Activated T-cell treated with anti-CD3 and anti-CD28 coated beads, Interleukin-2, amount 50 U/mL, for 72 hours (primary cell): ENCODE results near the gene DENND1A. TPM values are rescaled to one million over a fixed set of nuclear protein-coding genes. Genes with fewer than 3 reads are reported as not detected.

Experiments used
- ATAC-seq, 2 donors: fragments of 150-1000 bp; cut with Tn5 transposase; replicated peaks in 1 of 2; 2 replicates each; pipeline ENCODE4 v1.10.0; 2021; ENCODE audit warnings: moderate library complexity in 2 of 2, mild to moderate bottlenecking in 1 of 2
- DNase-seq, 2 donors: peaks; one replicate each; pipeline ENCODE4 v3.0.0; 2021 to 2022; ENCODE audit warnings: mixed read lengths in 1 of 2
- H3K27ac Mint-ChIP-seq: one replicate; pipeline ENCODE4 v1.8.0; 2022; ENCODE audit warnings: mild to moderate bottlenecking, moderate library complexity, mixed read lengths
- H3K27me3 Mint-ChIP-seq: one replicate; pipeline ENCODE4 v1.8.0; 2022; ENCODE audit warnings: low read depth, mixed read lengths
- H3K36me3 Mint-ChIP-seq, 2 donors: one replicate each; pipeline ENCODE4 v1.8.0; 2022; ENCODE audit warnings: mixed read lengths in 2 of 2, mild to moderate bottlenecking in 1 of 2; ENCODE audit not compliant: insufficient read depth in 2 of 2
- H3K4me1 Mint-ChIP-seq: one replicate; pipeline ENCODE4 v1.8.0; 2022; ENCODE audit warnings: low read depth, mixed read lengths
- H3K4me3 Mint-ChIP-seq, 2 donors: one replicate each; pipeline ENCODE4 v1.8.0; 2022; ENCODE audit warnings: mild to moderate bottlenecking in 2 of 2, mixed read lengths in 2 of 2, moderate library complexity in 2 of 2
- H3K9me3 Mint-ChIP-seq, 2 donors: one replicate each; pipeline ENCODE4 v1.8.0; 2022; ENCODE audit warnings: mixed read lengths in 2 of 2
- total RNA-seq, 2 donors: library from RNA; stranded (reverse); gene quantifications; one replicate each; pipeline ENCODE4 v1.2.3, GENCODE V29; 2022

DENND1A gene
- total RNA-seq, 2 donors from 2014 or later, result 18.3 to 18.5 TPM

DNA sequence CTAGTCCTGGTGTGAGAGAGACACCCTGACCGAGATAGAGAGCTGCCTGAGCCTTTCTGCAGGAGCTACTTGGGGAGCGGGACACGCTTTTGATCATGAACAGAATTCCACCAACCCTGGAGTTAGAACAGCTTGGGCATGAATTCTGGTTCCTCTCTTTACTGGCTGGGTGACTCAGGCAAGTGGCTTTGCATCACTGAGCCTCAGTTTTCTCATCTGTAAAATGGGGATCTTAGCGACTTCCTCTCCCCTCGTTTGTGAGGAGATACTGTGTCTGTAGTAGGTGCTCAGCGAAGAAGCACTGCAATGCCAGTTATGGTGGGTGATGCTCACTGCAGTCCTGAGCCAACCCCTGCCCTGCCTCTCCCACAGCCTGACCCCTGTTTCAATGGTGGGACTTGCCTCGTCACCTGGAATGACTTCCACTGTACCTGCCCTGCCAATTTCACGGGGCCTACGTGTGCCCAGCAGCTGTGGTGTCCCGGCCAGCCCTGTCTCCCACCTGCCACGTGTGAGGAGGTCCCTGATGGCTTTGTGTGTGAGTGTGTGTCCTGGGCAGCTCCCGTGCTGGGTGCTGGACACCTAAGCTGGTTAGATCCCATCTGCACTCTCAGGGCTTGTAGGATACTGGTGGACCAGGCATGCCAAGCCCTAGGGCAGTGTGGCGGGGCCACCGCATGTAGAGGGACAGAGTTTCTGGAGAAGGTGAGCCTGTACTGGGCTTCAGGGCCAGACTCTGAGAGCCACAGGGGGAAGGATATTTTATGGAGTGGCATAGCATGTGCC lies 557.9 kb downstream of the DENND1A start:
- H3K36me3 Mint-ChIP-seq, result no peaks in the 10 kb centered on the region
- DNase-seq (no peak), ATAC-seq (no peak)
- H3K4me1 Mint-ChIP-seq, result no peaks in the 10 kb centered on the region
- peaks cover 39% of the 10 kb centered on the region for H3K27me3 Mint-ChIP-seq
- no peak overlapping the region for H3K4me3 Mint-ChIP-seq
- no peak overlapping the region for H3K27ac Mint-ChIP-seq
- H3K9me3 Mint-ChIP-seq, result no peaks in the 10 kb centered on the region

GRCh38 chr9:123371228-123371584 lies 558.7 kb downstream of the DENND1A start:
- no peaks in the 10 kb centered on the region for H3K4me1 Mint-ChIP-seq
- DNase-seq, result no peak
- peaks cover 39% of the 10 kb centered on the region for H3K27me3 Mint-ChIP-seq
- no peak overlapping the region for H3K4me3 Mint-ChIP-seq
- H3K9me3 Mint-ChIP-seq, result no peaks in the 10 kb centered on the region
- ATAC-seq, result no peak
- no peak overlapping the region for H3K27ac Mint-ChIP-seq
- H3K36me3 Mint-ChIP-seq, result no peaks in the 10 kb centered on the region

DNA sequence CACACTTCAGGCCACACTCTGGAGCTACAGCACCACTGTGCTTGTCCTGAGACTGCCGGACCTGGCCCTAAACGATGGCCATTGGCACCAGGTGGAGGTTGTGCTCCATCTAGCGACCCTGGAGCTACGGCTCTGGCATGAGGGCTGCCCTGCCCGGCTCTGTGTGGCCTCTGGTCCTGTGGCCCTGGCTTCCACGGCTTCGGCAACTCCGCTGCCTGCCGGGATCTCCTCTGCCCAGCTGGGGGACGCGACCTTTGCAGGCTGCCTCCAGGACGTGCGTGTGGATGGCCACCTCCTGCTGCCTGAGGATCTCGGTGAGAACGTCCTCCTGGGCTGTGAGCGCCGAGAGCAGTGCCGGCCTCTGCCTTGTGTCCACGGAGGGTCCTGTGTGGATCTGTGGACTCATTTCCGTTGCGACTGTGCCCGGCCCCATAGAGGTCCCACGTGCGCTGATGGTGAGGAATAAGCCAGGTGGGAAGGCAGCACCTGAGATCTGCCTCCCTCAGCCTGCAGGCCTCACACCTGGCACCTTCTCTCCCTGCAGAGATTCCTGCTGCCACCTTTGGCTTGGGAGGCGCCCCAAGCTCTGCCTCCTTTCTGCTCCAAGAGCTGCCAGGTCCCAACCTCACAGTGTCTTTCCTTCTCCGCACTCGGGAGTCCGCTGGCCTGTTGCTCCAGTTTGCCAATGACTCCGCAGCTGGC lies 559.2 kb downstream of the DENND1A start:
- H3K9me3 Mint-ChIP-seq, result no peaks in the 10 kb centered on the region
- ATAC-seq, result no peak
- H3K4me1 Mint-ChIP-seq, result no peaks in the 10 kb centered on the region
- H3K4me3 Mint-ChIP-seq, result no peak overlapping the region
- no peaks in the 10 kb centered on the region for H3K36me3 Mint-ChIP-seq
- H3K27me3 Mint-ChIP-seq, result peaks cover 39% of the 10 kb centered on the region
- DNase-seq, result no peak
- H3K27ac Mint-ChIP-seq, result no peak overlapping the region

DNA sequence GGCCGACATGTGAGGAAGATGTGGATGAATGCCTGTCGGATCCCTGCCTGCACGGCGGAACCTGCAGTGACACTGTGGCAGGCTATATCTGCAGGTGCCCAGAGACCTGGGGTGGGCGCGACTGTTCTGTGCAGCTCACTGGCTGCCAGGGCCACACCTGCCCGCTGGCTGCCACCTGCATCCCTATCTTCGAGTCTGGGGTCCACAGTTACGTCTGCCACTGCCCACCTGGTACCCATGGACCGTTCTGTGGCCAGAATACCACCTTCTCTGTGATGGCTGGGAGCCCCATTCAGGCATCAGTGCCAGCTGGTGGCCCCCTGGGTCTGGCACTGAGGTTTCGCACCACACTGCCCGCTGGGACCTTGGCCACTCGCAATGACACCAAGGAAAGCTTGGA lies 559.8 kb downstream of the DENND1A start:
- DNase-seq (no peak), ATAC-seq (no peak)
- no peaks in the 10 kb centered on the region for H3K36me3 Mint-ChIP-seq
- no peaks in the 10 kb centered on the region for H3K9me3 Mint-ChIP-seq
- H3K4me3 Mint-ChIP-seq, result no peak overlapping the region
- H3K27me3 Mint-ChIP-seq, result peaks cover 35% of the 10 kb centered on the region
- no peaks in the 10 kb centered on the region for H3K4me1 Mint-ChIP-seq
- no peak overlapping the region for H3K27ac Mint-ChIP-seq

DNA sequence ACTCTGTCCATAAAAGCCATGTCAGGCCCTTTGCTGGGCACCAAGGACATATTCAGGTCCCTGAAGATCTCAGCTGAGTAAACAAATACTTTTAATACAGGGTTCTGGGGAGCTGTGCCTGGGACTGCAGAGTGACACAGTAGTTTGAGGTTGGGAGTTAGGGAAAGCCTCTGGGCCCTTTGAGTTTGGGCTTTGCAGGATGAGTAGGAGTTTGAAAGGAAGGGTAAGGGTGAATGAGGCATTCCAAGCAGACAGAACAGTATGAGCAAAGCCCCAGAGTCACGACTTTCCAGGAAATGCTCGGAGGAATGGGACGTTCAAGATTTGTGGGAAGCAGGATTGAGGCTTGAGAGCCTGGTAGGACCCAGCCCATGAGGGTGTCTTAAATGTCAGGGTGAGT lies 560.6 kb downstream of the DENND1A start:
- no peak overlapping the region for H3K27ac Mint-ChIP-seq
- H3K4me1 Mint-ChIP-seq, result no peaks in the 10 kb centered on the region
- peaks cover 27% of the 10 kb centered on the region for H3K27me3 Mint-ChIP-seq
- DNase-seq (no peak), ATAC-seq (no peak)
- H3K4me3 Mint-ChIP-seq, result no peak overlapping the region
- no peaks in the 10 kb centered on the region for H3K36me3 Mint-ChIP-seq
- H3K9me3 Mint-ChIP-seq, result no peaks in the 10 kb centered on the region

- Mint-ChIP-seq H3K4me1 (no peaks in the 10 kb centered on the region), H3K36me3 (no peaks in the 10 kb centered on the region), H3K4me3 (no peak overlapping the region), H3K9me3 (no peaks in the 10 kb centered on the region), H3K27me3 (peaks cover 21% of the 10 kb centered on the region), H3K27ac (no peak overlapping the region)
- no peak for ATAC-seq
- no peak for DNase-seq
These were observed 561.3 kb downstream of the DENND1A start for GRCh38 chr9:123368536-123369153.

DNA sequence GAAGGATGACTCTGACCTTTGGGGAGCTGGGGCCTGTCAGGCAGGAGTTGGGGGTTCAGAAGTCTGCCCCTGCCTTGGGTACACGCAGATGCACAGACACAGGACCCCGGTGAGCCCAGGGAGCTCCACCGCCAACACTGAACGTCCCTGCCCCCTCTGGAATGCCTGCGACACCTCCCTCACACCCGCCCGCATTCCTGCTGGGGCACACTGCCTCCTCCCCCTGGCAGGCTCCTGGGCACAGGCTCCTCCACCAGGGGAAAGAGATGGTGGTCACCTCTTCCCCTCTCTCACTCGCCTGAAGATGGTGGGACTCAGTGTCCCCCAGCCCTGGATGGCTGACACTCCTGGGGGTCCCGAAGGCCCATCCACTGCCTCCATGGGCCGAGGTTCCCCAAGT lies 561.9 kb downstream of the DENND1A start:
- H3K27me3 Mint-ChIP-seq, result peaks cover 21% of the 10 kb centered on the region
- no peaks in the 10 kb centered on the region for H3K4me1 Mint-ChIP-seq
- no peak for DNase-seq
- no peak overlapping the region for H3K4me3 Mint-ChIP-seq
- no peaks in the 10 kb centered on the region for H3K36me3 Mint-ChIP-seq
- no peaks in the 10 kb centered on the region for H3K9me3 Mint-ChIP-seq
- no peak overlapping the region for H3K27ac Mint-ChIP-seq
- ATAC-seq, result no peak

GRCh38 chr9:123365881-123366528 lies 563.9 kb downstream of the DENND1A start:
- Mint-ChIP-seq H3K27me3 (peaks cover 5% of the 10 kb centered on the region), H3K36me3 (no peaks in the 10 kb centered on the region), H3K9me3 (no peaks in the 10 kb centered on the region), H3K4me3 (no peak overlapping the region), H3K27ac (no peak overlapping the region), H3K4me1 (no peaks in the 10 kb centered on the region)
- DNase-seq, result no peak
- no peak for ATAC-seq

GRCh38 chr9:123365287-123365880 lies 564.5 kb downstream of the DENND1A start:
- no peaks in the 10 kb centered on the region for H3K9me3 Mint-ChIP-seq
- peaks cover 5% of the 10 kb centered on the region for H3K27me3 Mint-ChIP-seq
- no peak overlapping the region for H3K27ac Mint-ChIP-seq
- H3K4me1 Mint-ChIP-seq, result no peaks in the 10 kb centered on the region
- ATAC-seq (no peak), DNase-seq (no peak)
- no peaks in the 10 kb centered on the region for H3K36me3 Mint-ChIP-seq
- no peak overlapping the region for H3K4me3 Mint-ChIP-seq

GRCh38 chr9:123364241-123364824 lies 565.6 kb downstream of the DENND1A start:
- H3K36me3 Mint-ChIP-seq, result no peaks in the 10 kb centered on the region
- H3K9me3 Mint-ChIP-seq, result no peaks in the 10 kb centered on the region
- DNase-seq, result no peak
- H3K27me3 Mint-ChIP-seq, result peaks cover 1% of the 10 kb centered on the region
- ATAC-seq, result no peak
- no peak overlapping the region for H3K27ac Mint-ChIP-seq
- H3K4me3 Mint-ChIP-seq, result no peak overlapping the region
- peaks cover 8% of the 10 kb centered on the region for H3K4me1 Mint-ChIP-seq

GRCh38 chr9:123362856-123363255 lies 567.1 kb downstream of the DENND1A start:
- ATAC-seq (no peak), DNase-seq (no peak)
- Mint-ChIP-seq H3K4me1 (peaks cover 16% of the 10 kb centered on the region), H3K4me3 (no peak overlapping the region), H3K27me3 (no peaks in the 10 kb centered on the region), H3K9me3 (no peaks in the 10 kb centered on the region), H3K36me3 (no peaks in the 10 kb centered on the region), H3K27ac (no peak overlapping the region)

DNA sequence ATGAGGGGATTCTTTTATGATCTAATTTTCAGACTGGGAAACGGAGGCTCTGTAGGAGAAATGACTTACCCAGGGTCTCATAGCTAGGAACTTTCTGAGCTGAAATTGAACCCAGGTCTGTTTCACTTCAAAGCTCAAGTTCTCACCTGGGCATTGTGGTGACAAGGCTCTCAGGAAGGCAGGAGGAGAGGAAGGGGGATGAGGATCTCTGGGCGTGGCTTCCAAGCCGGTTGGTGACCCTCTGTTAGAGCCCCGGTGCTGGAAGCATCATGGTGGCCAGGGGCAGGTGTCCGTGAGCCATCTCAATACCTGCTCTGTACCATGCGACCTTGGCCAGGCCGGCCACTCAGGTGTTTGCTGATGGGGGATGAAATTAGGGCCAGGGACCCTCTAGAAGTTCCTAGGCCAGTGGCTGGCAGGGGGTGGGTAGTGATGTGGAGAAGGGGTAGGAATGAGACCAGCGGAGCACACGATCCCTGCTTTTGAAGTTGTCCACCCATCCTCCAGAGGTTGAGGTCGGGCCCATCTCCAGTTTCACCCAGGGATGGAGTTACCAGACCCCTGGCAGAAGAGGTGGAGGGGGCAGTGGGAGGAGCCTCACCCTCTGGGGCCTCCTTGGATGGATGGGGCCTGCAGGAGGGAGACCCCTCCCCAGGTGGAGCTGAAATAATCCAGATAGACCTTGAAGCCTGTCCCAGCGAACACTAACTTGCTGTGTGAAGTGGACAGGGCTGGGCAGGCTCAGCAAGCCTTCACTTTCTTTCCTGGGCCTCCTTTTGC lies 568.0 kb downstream of the DENND1A start:
- ATAC-seq, result no peak
- no peak for DNase-seq
- Mint-ChIP-seq H3K9me3 (no peaks in the 10 kb centered on the region), H3K27me3 (no peaks in the 10 kb centered on the region), H3K4me1 (peaks cover 16% of the 10 kb centered on the region), H3K27ac (no peak overlapping the region), H3K4me3 (no peak overlapping the region), H3K36me3 (no peaks in the 10 kb centered on the region)
